ENCODE results near the gene EFCAB9. TPM values are rescaled to one million over a fixed set of nuclear protein-coding genes. Genes with fewer than 3 reads are reported as not detected.

Gene EFCAB9
- total RNA-seq, 1 donor from 2014 or later, result not detected

DNA sequence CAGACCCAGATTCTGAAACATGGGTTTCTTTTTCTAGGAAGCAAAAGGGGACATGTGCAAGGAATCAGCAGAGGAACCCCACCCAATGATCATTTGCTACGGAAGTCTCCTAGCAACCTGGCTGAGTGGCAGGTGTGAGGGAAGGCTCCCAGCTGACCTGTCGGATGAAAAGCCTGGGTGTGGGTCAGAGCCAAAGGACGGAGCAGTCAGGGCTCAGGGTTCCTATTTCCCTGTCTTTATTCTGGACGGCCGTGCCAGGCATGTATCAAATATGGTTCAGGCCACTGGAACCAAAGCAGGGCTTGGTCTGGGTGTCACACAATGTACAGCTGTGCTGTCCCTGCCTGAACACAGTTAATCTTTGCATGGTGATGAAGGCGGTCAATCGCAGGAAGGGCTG is 26.1 kb upstream of the EFCAB9 start:
- intact Hi-C loops (cut with micrococcal nuclease), result no loop called here
- TF ChIP-seq, protein P1, sequence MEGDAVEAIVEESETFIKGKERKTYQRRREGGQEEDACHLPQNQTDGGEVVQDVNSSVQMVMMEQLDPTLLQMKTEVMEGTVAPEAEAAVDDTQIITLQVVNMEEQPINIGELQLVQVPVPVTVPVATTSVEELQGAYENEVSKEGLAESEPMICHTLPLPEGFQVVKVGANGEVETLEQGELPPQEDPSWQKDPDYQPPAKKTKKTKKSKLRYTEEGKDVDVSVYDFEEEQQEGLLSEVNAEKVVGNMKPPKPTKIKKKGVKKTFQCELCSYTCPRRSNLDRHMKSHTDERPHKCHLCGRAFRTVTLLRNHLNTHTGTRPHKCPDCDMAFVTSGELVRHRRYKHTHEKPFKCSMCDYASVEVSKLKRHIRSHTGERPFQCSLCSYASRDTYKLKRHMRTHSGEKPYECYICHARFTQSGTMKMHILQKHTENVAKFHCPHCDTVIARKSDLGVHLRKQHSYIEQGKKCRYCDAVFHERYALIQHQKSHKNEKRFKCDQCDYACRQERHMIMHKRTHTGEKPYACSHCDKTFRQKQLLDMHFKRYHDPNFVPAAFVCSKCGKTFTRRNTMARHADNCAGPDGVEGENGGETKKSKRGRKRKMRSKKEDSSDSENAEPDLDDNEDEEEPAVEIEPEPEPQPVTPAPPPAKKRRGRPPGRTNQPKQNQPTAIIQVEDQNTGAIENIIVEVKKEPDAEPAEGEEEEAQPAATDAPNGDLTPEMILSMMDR (IDR thresholded peaks at IDR 0.05; ENCODE audit: borderline replicate concordance), result no peak
- H3K4me3 ChIP-seq, result no peak overlapping the region
- no peaks in the 10 kb centered on the region for H3K36me3 ChIP-seq
- H3K9me3 ChIP-seq (replicated peaks), result no peaks in the 10 kb centered on the region
- DNase-seq, result peak; percentile 66
- H3K4me1 ChIP-seq, result peaks cover 69% of the 10 kb centered on the region
- H3K27ac ChIP-seq (replicated peaks), result peak overlapping the region; percentile 87
- no peaks in the 10 kb centered on the region for H3K27me3 ChIP-seq (ENCODE audit: low read depth)

DNA sequence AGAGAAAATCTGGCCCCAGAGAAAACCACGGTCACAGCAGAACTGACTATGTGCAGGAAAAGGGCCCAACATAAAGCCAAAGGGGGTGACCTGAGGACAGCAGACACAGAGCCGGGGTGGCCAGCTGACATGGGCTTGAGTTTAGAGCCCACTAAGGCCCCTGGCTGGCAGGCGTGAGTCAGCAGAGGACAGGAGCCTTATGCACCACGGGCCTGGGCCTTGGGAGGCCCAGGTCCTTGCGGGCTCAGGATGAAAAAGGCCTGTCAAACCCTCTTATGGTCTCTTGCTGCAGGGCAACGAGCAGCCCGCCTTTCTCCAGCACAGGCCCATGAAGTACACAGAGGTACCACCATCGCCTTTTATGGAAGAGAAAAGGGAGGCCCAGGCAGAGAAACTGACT is 25.7 kb upstream of the EFCAB9 start:
- Histone ChIP-seq H3K4me3 (no peak overlapping the region), H3K4me1 (peaks cover 69% of the 10 kb centered on the region), H3K9me3 (replicated peaks) (no peaks in the 10 kb centered on the region), H3K27ac (replicated peaks) (peak overlapping the region; percentile 87), H3K27me3 (ENCODE audit: low read depth) (no peaks in the 10 kb centered on the region), H3K36me3 (no peaks in the 10 kb centered on the region)
- DNase-seq, result no peak
- TF ChIP-seq, protein P1 (IDR thresholded peaks at IDR 0.05; ENCODE audit: borderline replicate concordance), result no peak
- intact Hi-C loops (cut with micrococcal nuclease), result no loop called here

DNA sequence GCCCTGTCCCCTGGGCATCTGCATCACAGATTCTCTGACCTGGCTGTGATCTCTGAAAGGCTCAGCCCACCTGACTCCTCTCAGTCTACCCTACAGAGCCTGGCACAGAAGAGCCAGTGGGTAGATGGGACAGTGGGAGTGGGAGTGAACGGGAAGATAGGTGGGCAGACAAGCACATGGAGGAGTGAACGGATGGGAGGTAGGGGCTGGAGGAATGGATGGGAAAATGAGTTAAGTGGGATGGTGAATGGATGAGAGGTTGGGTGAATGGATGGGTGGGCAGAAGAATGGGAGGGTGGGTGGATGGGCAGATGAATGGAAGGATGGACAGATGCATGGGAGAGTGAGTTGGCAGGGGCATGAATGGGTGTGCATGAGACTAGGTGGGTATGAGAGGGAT is 24.8 kb upstream of the EFCAB9 start:
- Histone ChIP-seq H3K4me3 (no peak overlapping the region), H3K9me3 (replicated peaks) (no peaks in the 10 kb centered on the region), H3K27ac (replicated peaks) (peak overlapping the region; percentile 87), H3K4me1 (peaks cover 69% of the 10 kb centered on the region), H3K36me3 (no peaks in the 10 kb centered on the region), H3K27me3 (ENCODE audit: low read depth) (no peaks in the 10 kb centered on the region)
- intact Hi-C loops (cut with micrococcal nuclease), result no loop called here
- TF ChIP-seq, protein P1 (IDR thresholded peaks at IDR 0.05; ENCODE audit: borderline replicate concordance), result no peak
- DNase-seq, result no peak

DNA sequence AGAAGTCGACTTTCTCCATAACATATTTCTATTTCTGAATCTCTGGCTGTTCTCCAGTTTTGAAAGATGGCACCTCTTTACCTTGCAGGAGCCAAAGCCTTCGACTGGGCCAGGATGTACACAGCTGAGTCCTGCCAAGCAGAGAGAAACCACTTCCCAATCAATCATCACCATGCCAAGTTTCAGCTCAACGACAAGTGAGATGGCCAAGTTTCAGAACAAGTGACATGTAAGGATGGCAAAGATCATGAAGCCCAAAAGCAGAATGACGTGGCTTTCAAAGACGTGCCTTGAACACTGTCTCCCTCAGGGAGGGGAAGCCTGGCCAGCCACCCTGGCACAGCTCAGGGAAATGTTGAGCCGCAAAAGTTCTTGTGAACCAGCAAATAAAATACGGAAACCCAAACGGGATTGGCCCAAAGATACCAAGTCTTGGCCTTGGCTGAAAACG is 23.7 kb upstream of the EFCAB9 start:
- intact Hi-C loops (cut with micrococcal nuclease), result no loop called here
- peak; percentile 41 for DNase-seq
- Histone ChIP-seq H3K4me1 (peaks cover 69% of the 10 kb centered on the region), H3K27ac (replicated peaks) (peak overlapping the region; percentile 73), H3K27me3 (ENCODE audit: low read depth) (no peaks in the 10 kb centered on the region), H3K9me3 (replicated peaks) (no peaks in the 10 kb centered on the region), H3K4me3 (no peak overlapping the region), H3K36me3 (no peaks in the 10 kb centered on the region)
- TF ChIP-seq, protein P1 (IDR thresholded peaks at IDR 0.05; ENCODE audit: borderline replicate concordance), result no peak

DNA sequence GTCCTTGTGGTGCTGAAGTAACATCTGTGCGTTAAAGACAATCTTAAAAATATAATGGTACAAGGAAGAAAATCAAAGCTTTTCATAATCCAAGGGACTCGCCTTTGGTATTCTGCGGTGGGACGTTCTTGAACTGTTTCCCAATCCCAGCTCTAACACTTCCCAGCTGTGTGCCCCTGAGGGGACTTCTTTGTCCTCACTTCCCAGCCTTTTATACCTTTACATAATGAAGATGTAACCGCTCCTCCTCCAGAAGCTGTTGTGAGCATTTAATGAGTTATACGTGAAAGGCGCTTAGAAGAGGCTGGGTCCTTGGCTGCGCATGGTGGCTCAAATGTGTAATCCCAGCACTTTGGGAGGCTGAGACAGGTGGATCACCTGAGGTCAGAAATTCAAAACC is 22.9 kb upstream of the EFCAB9 start:
- intact Hi-C loops (cut with micrococcal nuclease), result no loop called here
- H3K27me3 ChIP-seq (ENCODE audit: low read depth), result no peaks in the 10 kb centered on the region

More for the DNA sequence above, 22.9 kb upstream of the EFCAB9 start:
- H3K4me1 ChIP-seq, result peaks cover 74% of the 10 kb centered on the region
- peak overlapping the region; percentile 73 for H3K27ac ChIP-seq (replicated peaks)
- no peaks in the 10 kb centered on the region for H3K9me3 ChIP-seq (replicated peaks)
- TF ChIP-seq, protein P1 (IDR thresholded peaks at IDR 0.05; ENCODE audit: borderline replicate concordance), result no peak
- no peaks in the 10 kb centered on the region for H3K36me3 ChIP-seq
- no peak for DNase-seq
- no peak overlapping the region for H3K4me3 ChIP-seq

Measured in left ventricle myocardium inferior (tissue), 1 donor.